Measurements from ENCODE around the gene P2RX4.
"Not testable (repeated sequence)": the region's sequence is repeated elsewhere in the genome, so short reads cannot be mapped to it uniquely, and the experiment has no call there.

P2RX4 gene

GRCh38 chr12:121263206-121263935, 53.4 kb downstream of the P2RX4 start:
- Histone ChIP-seq H3K27me3 (replicated peaks; ENCODE audit: control insufficient read depth, insufficient read depth, low read length) (no peaks in the 10 kb centered on the region), H3K9me3 (ENCODE audit: control insufficient read depth, low read length) (no peaks in the 10 kb centered on the region), H3K9ac (ENCODE audit: low read length) (no peak overlapping the region), H3K36me3 (ENCODE audit: control insufficient read depth, insufficient read depth, low read length, severe bottlenecking) (peaks cover 82% of the 10 kb centered on the region), H3K4me1 (ENCODE audit: control insufficient read depth, insufficient read depth, low read length) (no peaks in the 10 kb centered on the region), H3K4me3 (ENCODE audit: low read length) (no peak overlapping the region)
- DNase-seq (ENCODE audit: low read depth): no peak

GRCh38 chr12:121264135-121264534, 54.2 kb downstream of the P2RX4 start:
- no peaks in the 10 kb centered on the region for H3K9me3 ChIP-seq (ENCODE audit: control insufficient read depth, low read length)
- no peak overlapping the region for H3K9ac ChIP-seq (ENCODE audit: low read length)
- H3K27me3 ChIP-seq (replicated peaks; ENCODE audit: control insufficient read depth, insufficient read depth, low read length): no peaks in the 10 kb centered on the region
- no peaks in the 10 kb centered on the region for H3K4me1 ChIP-seq (ENCODE audit: control insufficient read depth, insufficient read depth, low read length)
- H3K4me3 ChIP-seq (ENCODE audit: low read length): no peak overlapping the region
- H3K36me3 ChIP-seq (ENCODE audit: control insufficient read depth, insufficient read depth, low read length, severe bottlenecking): peaks cover 85% of the 10 kb centered on the region
- no peak for DNase-seq (ENCODE audit: low read depth)

DNA sequence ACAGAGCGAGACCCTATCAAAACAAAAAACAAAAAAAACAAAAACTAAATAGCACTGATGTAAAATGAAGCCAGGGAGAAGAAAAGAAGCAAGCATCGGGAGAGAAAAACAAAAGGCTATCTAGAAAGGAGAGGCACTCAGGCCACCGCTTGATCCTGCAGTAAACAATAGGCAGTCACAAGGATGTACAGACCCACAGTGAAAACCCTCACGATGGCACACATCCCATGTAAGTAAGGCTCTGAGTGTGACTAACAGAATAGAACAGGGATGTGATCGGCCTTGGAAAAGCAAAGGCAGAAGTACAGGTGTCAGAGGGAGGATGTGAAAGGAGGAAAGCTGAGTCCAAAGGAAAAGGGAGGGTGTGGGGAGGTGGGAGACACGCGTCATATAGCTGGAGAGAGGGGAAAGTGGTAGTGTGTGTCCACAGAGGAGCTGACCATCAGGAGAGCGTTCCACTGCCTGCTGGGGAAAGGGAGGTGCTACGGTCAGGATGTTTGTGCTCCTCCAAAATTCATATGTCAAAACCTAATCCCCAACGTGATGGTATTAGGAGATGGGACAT, 55.1 kb downstream of the P2RX4 start:
- H3K4me1 ChIP-seq (ENCODE audit: control insufficient read depth, insufficient read depth, low read length): no peaks in the 10 kb centered on the region
- no peak for DNase-seq (ENCODE audit: low read depth)
- H3K27me3 ChIP-seq (replicated peaks; ENCODE audit: control insufficient read depth, insufficient read depth, low read length): no peaks in the 10 kb centered on the region
- no peak overlapping the region for H3K4me3 ChIP-seq (ENCODE audit: low read length)
- H3K36me3 ChIP-seq (ENCODE audit: control insufficient read depth, insufficient read depth, low read length, severe bottlenecking): peaks cover 85% of the 10 kb centered on the region
- no peak overlapping the region for H3K9ac ChIP-seq (ENCODE audit: low read length)
- H3K9me3 ChIP-seq (ENCODE audit: control insufficient read depth, low read length): no peaks in the 10 kb centered on the region

GRCh38 chr12:121267822-121268221, 57.9 kb downstream of the P2RX4 start:
- no peak overlapping the region for H3K9ac ChIP-seq (ENCODE audit: low read length)
- peaks cover 67% of the 10 kb centered on the region for H3K36me3 ChIP-seq (ENCODE audit: control insufficient read depth, insufficient read depth, low read length, severe bottlenecking)
- no peaks in the 10 kb centered on the region for H3K27me3 ChIP-seq (replicated peaks; ENCODE audit: control insufficient read depth, insufficient read depth, low read length)
- H3K4me3 ChIP-seq (ENCODE audit: low read length): no peak overlapping the region
- DNase-seq (ENCODE audit: low read depth): no peak
- H3K9me3 ChIP-seq (ENCODE audit: control insufficient read depth, low read length): no peaks in the 10 kb centered on the region
- H3K4me1 ChIP-seq (ENCODE audit: control insufficient read depth, insufficient read depth, low read length): no peaks in the 10 kb centered on the region

- Histone ChIP-seq H3K36me3 (ENCODE audit: control insufficient read depth, insufficient read depth, low read length, severe bottlenecking) (peaks cover 38% of the 10 kb centered on the region), H3K9me3 (ENCODE audit: control insufficient read depth, low read length) (no peaks in the 10 kb centered on the region), H3K4me1 (ENCODE audit: control insufficient read depth, insufficient read depth, low read length) (peaks cover 9% of the 10 kb centered on the region), H3K9ac (ENCODE audit: low read length) (no peak overlapping the region), H3K4me3 (ENCODE audit: low read length) (no peak overlapping the region), H3K27me3 (replicated peaks; ENCODE audit: control insufficient read depth, insufficient read depth, low read length) (no peaks in the 10 kb centered on the region)
- no peak for DNase-seq (ENCODE audit: low read depth)
These were observed 63.5 kb downstream of the P2RX4 start for GRCh38 chr12:121273364-121273896.

GRCh38 chr12:121274036-121274763, 64.3 kb downstream of the P2RX4 start:
- Histone ChIP-seq H3K27me3 (replicated peaks; ENCODE audit: control insufficient read depth, insufficient read depth, low read length) (no peaks in the 10 kb centered on the region), H3K36me3 (ENCODE audit: control insufficient read depth, insufficient read depth, low read length, severe bottlenecking) (peaks cover 30% of the 10 kb centered on the region), H3K9ac (ENCODE audit: low read length) (no peak overlapping the region), H3K9me3 (ENCODE audit: control insufficient read depth, low read length) (no peaks in the 10 kb centered on the region), H3K4me1 (ENCODE audit: control insufficient read depth, insufficient read depth, low read length) (peaks cover 15% of the 10 kb centered on the region), H3K4me3 (ENCODE audit: low read length) (no peak overlapping the region)
- DNase-seq (ENCODE audit: low read depth): no peak

DNA sequence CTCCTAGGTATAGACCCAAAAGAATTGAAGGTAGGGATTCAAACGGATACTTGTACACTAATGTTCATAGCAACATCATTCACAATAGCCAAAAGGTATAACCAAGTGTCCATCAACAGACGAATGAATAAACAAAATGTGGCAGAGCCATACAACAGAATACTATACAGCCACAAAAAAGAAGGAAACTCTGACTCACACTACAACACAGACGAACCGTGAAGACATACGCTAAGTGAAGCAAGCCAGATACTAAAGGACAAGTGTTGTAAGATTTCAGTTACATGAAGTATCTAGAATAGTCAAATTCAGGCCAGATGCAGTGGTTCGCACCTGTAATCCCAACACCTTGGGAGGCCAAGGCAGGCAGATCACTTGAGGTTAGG, 67.4 kb downstream of the P2RX4 start:
- H3K9ac ChIP-seq (ENCODE audit: low read length): no peak overlapping the region
- H3K9me3 ChIP-seq (ENCODE audit: control insufficient read depth, low read length): no peaks in the 10 kb centered on the region
- peaks cover 14% of the 10 kb centered on the region for H3K36me3 ChIP-seq (ENCODE audit: control insufficient read depth, insufficient read depth, low read length, severe bottlenecking)
- H3K4me3 ChIP-seq (ENCODE audit: low read length): peak overlapping the region; percentile 7
- H3K27me3 ChIP-seq (replicated peaks; ENCODE audit: control insufficient read depth, insufficient read depth, low read length): no peaks in the 10 kb centered on the region
- no peak for DNase-seq (ENCODE audit: low read depth)
- H3K4me1 ChIP-seq (ENCODE audit: control insufficient read depth, insufficient read depth, low read length): peaks cover 26% of the 10 kb centered on the region

DNA sequence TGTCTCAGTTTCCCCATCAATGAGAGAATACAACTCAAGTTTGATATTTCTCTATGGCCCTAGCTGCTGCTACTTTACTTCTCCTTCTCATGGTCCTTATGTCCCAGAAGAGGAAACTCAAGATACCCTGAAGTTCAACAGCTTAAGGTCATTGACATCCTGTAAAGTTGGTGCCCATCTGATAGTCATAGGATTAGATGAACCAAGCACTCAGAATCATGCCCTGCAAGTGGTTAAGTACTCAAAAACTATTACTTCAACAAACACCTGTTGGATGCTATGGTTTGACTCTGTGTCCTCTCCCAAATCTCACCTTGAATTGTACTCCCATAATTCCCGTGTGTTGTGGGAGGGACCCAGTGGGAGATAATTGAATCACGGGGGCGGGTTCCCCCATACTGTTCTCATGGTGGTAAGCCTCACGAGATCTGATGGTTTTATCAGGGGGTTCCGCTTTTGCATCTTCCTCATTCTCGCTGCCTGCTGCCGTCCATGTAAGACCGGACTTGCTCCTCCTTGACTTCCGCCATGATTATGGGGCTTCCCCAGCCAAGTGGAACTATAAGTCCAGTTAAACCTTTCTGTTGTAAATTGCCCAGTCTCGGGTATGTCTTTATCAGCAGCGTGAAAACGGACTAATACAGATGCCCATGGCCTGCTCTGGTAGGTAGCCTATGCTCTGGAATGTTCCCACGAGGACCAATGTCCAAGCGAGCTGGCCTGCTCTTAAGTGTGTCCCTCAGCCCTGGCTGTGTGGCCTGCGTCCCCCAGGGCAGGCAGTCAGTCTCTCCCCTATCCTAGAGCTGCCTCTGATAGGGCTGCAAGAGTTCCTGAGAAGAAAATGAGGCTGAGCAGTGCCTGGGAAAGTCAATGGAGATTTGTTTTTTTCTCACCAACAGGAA, 68.5 kb downstream of the P2RX4 start:
- peak overlapping the region; percentile 48 for H3K9ac ChIP-seq (ENCODE audit: low read length)
- H3K4me3 ChIP-seq (ENCODE audit: low read length): no peak overlapping the region
- no peaks in the 10 kb centered on the region for H3K9me3 ChIP-seq (ENCODE audit: control insufficient read depth, low read length)
- H3K27me3 ChIP-seq (replicated peaks; ENCODE audit: control insufficient read depth, insufficient read depth, low read length): no peaks in the 10 kb centered on the region
- DNase-seq (ENCODE audit: low read depth): no peak
- peaks cover 28% of the 10 kb centered on the region for H3K4me1 ChIP-seq (ENCODE audit: control insufficient read depth, insufficient read depth, low read length)
- H3K36me3 ChIP-seq (ENCODE audit: control insufficient read depth, insufficient read depth, low read length, severe bottlenecking): peaks cover 11% of the 10 kb centered on the region

DNA sequence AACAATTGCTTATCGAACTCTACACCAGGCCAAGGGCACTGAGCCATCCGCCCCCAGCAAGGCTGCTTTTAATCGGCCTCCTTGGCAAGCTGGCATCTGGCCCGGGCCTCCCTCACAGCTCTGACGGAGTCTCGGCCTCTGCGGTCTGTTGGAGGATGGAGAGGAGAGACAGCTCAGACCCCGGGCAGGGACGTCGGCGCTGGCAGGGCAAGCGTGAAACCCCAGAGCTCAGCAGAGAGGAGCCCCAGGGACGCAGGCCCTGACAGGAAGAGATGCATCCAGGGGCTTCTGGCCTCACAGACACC, 69.1 kb downstream of the P2RX4 start:
- H3K36me3 ChIP-seq (ENCODE audit: control insufficient read depth, insufficient read depth, low read length, severe bottlenecking): peaks cover 5% of the 10 kb centered on the region
- no peaks in the 10 kb centered on the region for H3K27me3 ChIP-seq (replicated peaks; ENCODE audit: control insufficient read depth, insufficient read depth, low read length)
- peaks cover 28% of the 10 kb centered on the region for H3K4me1 ChIP-seq (ENCODE audit: control insufficient read depth, insufficient read depth, low read length)
- no peaks in the 10 kb centered on the region for H3K9me3 ChIP-seq (ENCODE audit: control insufficient read depth, low read length)
- H3K4me3 ChIP-seq (ENCODE audit: low read length): no peak overlapping the region
- H3K9ac ChIP-seq (ENCODE audit: low read length): peak overlapping the region; percentile 48
- DNase-seq (ENCODE audit: low read depth): no peak

GRCh38 chr12:121279507-121279915, 69.6 kb downstream of the P2RX4 start:
- Histone ChIP-seq H3K4me1 (ENCODE audit: control insufficient read depth, insufficient read depth, low read length) (peaks cover 32% of the 10 kb centered on the region), H3K9me3 (ENCODE audit: control insufficient read depth, low read length) (no peaks in the 10 kb centered on the region), H3K27me3 (replicated peaks; ENCODE audit: control insufficient read depth, insufficient read depth, low read length) (no peaks in the 10 kb centered on the region), H3K9ac (ENCODE audit: low read length) (peak overlapping the region; percentile 48), H3K4me3 (ENCODE audit: low read length) (no peak overlapping the region), H3K36me3 (ENCODE audit: control insufficient read depth, insufficient read depth, low read length, severe bottlenecking) (peaks cover 3% of the 10 kb centered on the region)
- DNase-seq (ENCODE audit: low read depth): no peak

GRCh38 chr12:121280531-121280930, 70.6 kb downstream of the P2RX4 start:
- H3K9me3 ChIP-seq (ENCODE audit: control insufficient read depth, low read length); DNase-seq (ENCODE audit: low read depth); H3K4me3 ChIP-seq (ENCODE audit: low read length); H3K27me3 ChIP-seq (replicated peaks; ENCODE audit: control insufficient read depth, insufficient read depth, low read length); H3K36me3 ChIP-seq (ENCODE audit: control insufficient read depth, insufficient read depth, low read length, severe bottlenecking); H3K9ac ChIP-seq (ENCODE audit: low read length): not testable (repeated sequence)
- peaks cover 37% of the 10 kb centered on the region for H3K4me1 ChIP-seq (ENCODE audit: control insufficient read depth, insufficient read depth, low read length)
